HepG2 (cell line): ENCODE results near the gene EEPD1. TPM values are rescaled to one million over a fixed set of nuclear protein-coding genes. Genes with fewer than 3 reads are reported as not detected.

Experiments
- ATAC-seq: fragments of 200-7000 bp; cut with Tn5 transposase; 3 replicates; pipeline ENCODE4 v1.9.1; 2020; ENCODE audit warnings: mild to moderate bottlenecking, moderate library complexity
- BruUV-seq: library from RNA; stranded (reverse); fragments of 400-500 nt; replicated peaks from 2 replicates; lab custom pipeline; 2021; lab: Mats Ljungman, UMichigan
- CTCF ChIA-PET: fragments of 300-600 bp; formaldehyde crosslinking; extraction: SDS; loops from one replicate; lab custom pipeline; 2021; ENCODE audit warnings: low total read pairs, inconsistent platforms, low intra/inter-chr PET ratio; lab: Yijun Ruan, JAX
- POLR2A ChIA-PET: fragments of 350-600 bp; sonication (Branson Sonifier 250); formaldehyde crosslinking; loops from one replicate; lab custom pipeline; 2020; ENCODE audit warnings: antibody characterized with exemption, inconsistent platforms; lab: Yijun Ruan, JAX
- DNase-seq: peaks from one replicate; pipeline ENCODE4 v3.0.0-alpha.2; 2015; ENCODE audit warnings: low spot score
- FAIRE-seq: peaks from 3 replicates; lab custom pipeline; 2011; peaks lifted over from hg19 to GRCh38; lab: Jason Lieb, UNC
- H2AFZ ChIP-seq: one replicate; pipeline ENCODE4 v1.6.1; 2011; ENCODE audit warnings: low read length, inconsistent platforms
- H3K27ac ChIP-seq: fragments of 300-600 bp; 3 replicates; pipeline ENCODE4 v1.8.0; 2011; ENCODE audit warnings: mixed run types, mild to moderate bottlenecking, mixed read lengths, low read length, inconsistent platforms; ENCODE audit not compliant: insufficient read depth; ENCODE audit errors: extremely low read length
- H3K27me3 ChIP-seq, 2 experiments: fragments of 200-600 bp in 1 of 2; 2 replicates in 1 of 2; 3 replicates in 1 of 2; pipeline versions ENCODE4 v1.6.0 to v1.8.0; 2011; ENCODE audit warnings: low read length in 2 of 2, mild to moderate bottlenecking in 2 of 2, moderate library complexity in 2 of 2, inconsistent platforms in 1 of 2; ENCODE audit not compliant: insufficient read depth in 2 of 2, control insufficient read depth in 1 of 2
- H3K36me3 ChIP-seq, 2 experiments: fragments of 200-600 bp in 1 of 2; replicated peaks in 1 of 2; 2 replicates in 1 of 2; 3 replicates in 1 of 2; pipeline versions ENCODE4 v1.5.1 to v1.8.0; 2011; ENCODE audit warnings: low read length in 2 of 2, inconsistent platforms in 1 of 2; ENCODE audit not compliant: insufficient read depth in 2 of 2, control insufficient read depth in 1 of 2
- H3K4me1 ChIP-seq: 2 replicates; pipeline ENCODE4 v1.5.1; 2012; ENCODE audit warnings: low read length, inconsistent platforms; ENCODE audit not compliant: insufficient read depth
- H3K4me2 ChIP-seq: 2 replicates; pipeline ENCODE4 v1.6.0; 2011; ENCODE audit warnings: low read depth, low read length, inconsistent platforms
- H3K4me3 ChIP-seq, 3 experiments: fragments of 200-600 bp in 1 of 3; sonication (generic), shearing (Covaris generic) in 1 of 3; replicated peaks in 1 of 3; 2 replicates each; pipeline ENCODE4 v1.5.1; 2011 to 2016; ENCODE audit warnings: low read length in 3 of 3, inconsistent platforms in 2 of 3, low read depth in 2 of 3, mild to moderate bottlenecking in 2 of 3, control low read depth in 1 of 3, mixed read lengths in 1 of 3; ENCODE audit not compliant: insufficient read depth in 1 of 3
- H3K79me2 ChIP-seq: one replicate; pipeline ENCODE4 v1.6.1; 2011; ENCODE audit warnings: low read length, inconsistent platforms; ENCODE audit not compliant: insufficient read depth
- H3K9ac ChIP-seq: 2 replicates; pipeline ENCODE4 v1.6.0; 2011; ENCODE audit warnings: mild to moderate bottlenecking, low read depth, low read length, inconsistent platforms; ENCODE audit not compliant: insufficient read depth
- H3K9me3 ChIP-seq: 2 replicates; pipeline ENCODE4 v1.5.1; 2012; ENCODE audit warnings: mild to moderate bottlenecking, low read length
- H4K20me1 ChIP-seq: 2 replicates; pipeline ENCODE4 v1.6.0; 2011; ENCODE audit warnings: inconsistent platforms, mild to moderate bottlenecking, low read length, moderate library complexity; ENCODE audit not compliant: insufficient read depth
- AGO2 ChIP-seq: fragments of 200-400 bp; formaldehyde crosslinking; optimal IDR thresholded peaks from 2 replicates; pipeline ENCODE3; 2017; ENCODE audit warnings: mild to moderate bottlenecking, low read depth, low read length, moderate library complexity
- DMAP1 ChIP-seq: IDR thresholded peaks from 2 replicates; pipeline ENCODE4 v1.6.1; 2016
- HIVEP1 ChIP-seq: sonication (generic); formaldehyde crosslinking; IDR thresholded peaks from 2 replicates; pipeline ENCODE4 v1.4.0; 2020; ENCODE audit warnings: mild to moderate bottlenecking, missing genetic modification reagents
- MAFK ChIP-seq, 2 experiments: IDR thresholded peaks in 1 of 2; conservative IDR thresholded peaks in 1 of 2; 2 replicates each; pipeline ENCODE4 v1.6.1; 2011; ENCODE audit warnings: improper control_type of control experiment in 2 of 2, low read length in 2 of 2
- PLRG1 ChIP-seq: fragments of 450-650 bp; conservative IDR thresholded peaks from 2 replicates; pipeline ENCODE4 v1.6.1; 2016
- RAD51 ChIP-seq: fragments of 450-650 bp; IDR thresholded peaks from 2 replicates; pipeline ENCODE4 v1.6.1; 2016; ENCODE audit warnings: borderline replicate concordance
- RARG ChIP-seq: sonication (generic); formaldehyde crosslinking; IDR thresholded peaks from 2 replicates; pipeline ENCODE4 v1.4.0; 2020; ENCODE audit warnings: low read depth, mild to moderate bottlenecking, missing genetic modification reagents
- SMC3 ChIP-seq: IDR thresholded peaks from 2 replicates; pipeline ENCODE4 v1.6.1; 2011; ENCODE audit warnings: low read length, improper control_type of control experiment
- ZFP82 ChIP-seq: sonication (generic); formaldehyde crosslinking; IDR thresholded peaks from 2 replicates; pipeline ENCODE4 v1.5.1; 2020; ENCODE audit warnings: mild to moderate bottlenecking, missing genetic modification reagents, borderline replicate concordance
- ZNF232 ChIP-seq: sonication (generic); formaldehyde crosslinking; IDR thresholded peaks from 2 replicates; pipeline ENCODE4 v1.4.0; 2020; ENCODE audit warnings: missing genetic modification reagents, borderline replicate concordance
- ZNF253 ChIP-seq: sonication (generic); formaldehyde crosslinking; IDR thresholded peaks from 2 replicates; pipeline ENCODE4 v1.8.0; 2022; ENCODE audit warnings: mild to moderate bottlenecking, missing genetic modification reagents, borderline replicate concordance
- in situ Hi-C: cut with HindIII; loops from 2 replicates; pipeline ENCODE4 v1.10.0; 2017; ENCODE audit warnings: low pct_unique_long_range_greater_than_20kb; ENCODE audit not compliant: extremely low pct_ligation_motif_present
- intact Hi-C: fragments of 100-400 bp; cut with micrococcal nuclease; formaldehyde crosslinking; loops from one replicate; pipeline ENCODE4 v1.10.0; 2022; ENCODE audit not compliant: unreplicated experiment
- polyA plus RNA-seq, 8 experiments: library from polyadenylated mRNA; depleted of rRNA in 3 of 8; stranded (reverse) in 7 of 8; unstranded in 1 of 8; fragments of >200 nt; fragmentation: Illumina TruSeq in 4 of 8; extraction: Trizol in 4 of 8; gene quantifications; 2 replicates each; pipeline versions ENCODE4 v1.2.1 to v1.2.3, GENCODE V29; 2011 to 2016; ENCODE audit warnings: low read depth in 4 of 8, missing spikeins in 1 of 8, mixed read lengths in 1 of 8; ENCODE audit not compliant: insufficient read depth in 1 of 8
- total RNA-seq, 5 experiments: library from RNA; depleted of rRNA; stranded (reverse); fragments of >200 nt; fragmentation: Illumina TruSeq; extraction: Trizol; gene quantifications; 2 replicates each; pipeline ENCODE4 v1.2.3, GENCODE V29; 2016; ENCODE audit warnings: low read depth in 1 of 5
- TF ChIP-seq, protein P1 (sequence below): sonication (generic); formaldehyde crosslinking; IDR thresholded peaks from 2 replicates; pipeline ENCODE4 v1.8.0; 2022; ENCODE audit warnings: low read depth, missing genetic modification reagents
- TF ChIP-seq, protein P2 (sequence below): sonication (generic); formaldehyde crosslinking; IDR thresholded peaks from 2 replicates; pipeline ENCODE4 v1.9.0; 2021; ENCODE audit warnings: mild to moderate bottlenecking, missing genetic modification reagents
- TF ChIP-seq, protein P3 (sequence below): sonication (generic); formaldehyde crosslinking; IDR thresholded peaks from 2 replicates; pipeline ENCODE4 v1.8.1; 2023; ENCODE audit warnings: mild to moderate bottlenecking, missing genetic modification reagents
- TF ChIP-seq, protein P4 (sequence below): sonication (generic); formaldehyde crosslinking; IDR thresholded peaks from 2 replicates; pipeline ENCODE4 v1.5.1; 2020; ENCODE audit warnings: missing genetic modification reagents, mild to moderate bottlenecking, borderline replicate concordance

EEPD1 gene
- total and polyA plus RNA-seq, 2 of the 13 experiments (the other 11 are each of a cell fraction or from before 2014, with no cell fraction given) = 10.1 to 16.4 TPM

DNA sequence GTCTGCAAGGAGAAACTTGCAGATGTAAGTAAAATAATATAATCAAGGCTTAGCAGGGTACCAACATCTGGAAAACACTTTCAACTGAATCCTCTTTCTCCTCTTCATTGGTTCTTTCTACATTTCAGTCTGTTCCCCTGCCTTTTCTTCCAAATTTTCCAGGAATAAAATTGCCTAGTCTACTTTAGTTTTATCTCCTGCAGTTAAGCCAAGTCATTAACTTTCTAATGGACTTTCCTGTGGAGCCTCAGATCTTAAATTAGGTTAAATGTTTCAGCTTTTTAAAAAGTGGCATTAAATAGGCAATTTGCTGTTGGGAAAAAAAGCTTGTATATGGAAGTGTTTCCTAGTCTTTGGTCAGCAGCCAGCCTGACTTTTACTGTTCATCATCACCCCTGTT is 70.8 kb downstream of the EEPD1 start:
- no peak overlapping the region for H3K27ac ChIP-seq
- peaks cover 0 to 1% of the 10 kb centered on the region in 2 experiments; a peak in 1 of 5 replicates for H3K36me3 ChIP-seq
- FAIRE-seq (no peak), DNase-seq (no peak), ATAC-seq (no peak)
- ChIA-PET CTCF (no interaction called here), POLR2A (no interaction called here)
- no peak overlapping the region for H3K4me3 ChIP-seq
- no peak overlapping the region for H3K4me2 ChIP-seq
- no peak overlapping the region for H2AFZ ChIP-seq
- TF ChIP-seq ZNF253 (CRISPR knock-in tag) (no peak), ZFP82 (CRISPR knock-in tag) (no peak), SMC3 (no peak), ZNF232 (CRISPR knock-in tag) (no peak), RAD51 (no peak), RARG (CRISPR knock-in tag) (no peak), MAFK (conservative IDR thresholded peaks at IDR 0.05 in 1 of 2, IDR thresholded peaks at IDR 0.05 in 1 of 2; ENCODE audit: low read length in 2 of 2) (no peak), HIVEP1 (CRISPR knock-in tag) (no peak), PLRG1 (no peak), DMAP1 (CRISPR knock-in tag) (no peak), AGO2 (no peak)
- TF ChIP-seq, protein P1, sequence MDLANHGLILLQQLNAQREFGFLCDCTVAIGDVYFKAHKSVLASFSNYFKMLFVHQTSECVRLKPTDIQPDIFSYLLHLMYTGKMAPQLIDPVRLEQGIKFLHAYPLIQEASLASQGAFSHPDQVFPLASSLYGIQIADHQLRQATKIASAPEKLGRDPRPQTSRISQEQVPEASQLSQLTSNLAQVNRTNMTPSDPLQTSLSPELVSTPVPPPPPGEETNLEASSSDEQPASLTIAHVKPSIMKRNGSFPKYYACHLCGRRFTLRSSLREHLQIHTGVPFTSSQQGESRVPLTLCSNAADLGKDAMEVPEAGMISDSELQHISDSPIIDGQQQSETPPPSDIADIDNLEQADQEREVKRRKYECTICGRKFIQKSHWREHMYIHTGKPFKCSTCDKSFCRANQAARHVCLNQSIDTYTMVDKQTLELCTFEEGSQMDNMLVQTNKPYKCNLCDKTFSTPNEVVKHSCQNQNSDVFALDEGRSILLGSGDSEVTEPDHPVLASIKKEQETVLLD (CRISPR knock-in tag) = no peak
- TF ChIP-seq, protein P2, sequence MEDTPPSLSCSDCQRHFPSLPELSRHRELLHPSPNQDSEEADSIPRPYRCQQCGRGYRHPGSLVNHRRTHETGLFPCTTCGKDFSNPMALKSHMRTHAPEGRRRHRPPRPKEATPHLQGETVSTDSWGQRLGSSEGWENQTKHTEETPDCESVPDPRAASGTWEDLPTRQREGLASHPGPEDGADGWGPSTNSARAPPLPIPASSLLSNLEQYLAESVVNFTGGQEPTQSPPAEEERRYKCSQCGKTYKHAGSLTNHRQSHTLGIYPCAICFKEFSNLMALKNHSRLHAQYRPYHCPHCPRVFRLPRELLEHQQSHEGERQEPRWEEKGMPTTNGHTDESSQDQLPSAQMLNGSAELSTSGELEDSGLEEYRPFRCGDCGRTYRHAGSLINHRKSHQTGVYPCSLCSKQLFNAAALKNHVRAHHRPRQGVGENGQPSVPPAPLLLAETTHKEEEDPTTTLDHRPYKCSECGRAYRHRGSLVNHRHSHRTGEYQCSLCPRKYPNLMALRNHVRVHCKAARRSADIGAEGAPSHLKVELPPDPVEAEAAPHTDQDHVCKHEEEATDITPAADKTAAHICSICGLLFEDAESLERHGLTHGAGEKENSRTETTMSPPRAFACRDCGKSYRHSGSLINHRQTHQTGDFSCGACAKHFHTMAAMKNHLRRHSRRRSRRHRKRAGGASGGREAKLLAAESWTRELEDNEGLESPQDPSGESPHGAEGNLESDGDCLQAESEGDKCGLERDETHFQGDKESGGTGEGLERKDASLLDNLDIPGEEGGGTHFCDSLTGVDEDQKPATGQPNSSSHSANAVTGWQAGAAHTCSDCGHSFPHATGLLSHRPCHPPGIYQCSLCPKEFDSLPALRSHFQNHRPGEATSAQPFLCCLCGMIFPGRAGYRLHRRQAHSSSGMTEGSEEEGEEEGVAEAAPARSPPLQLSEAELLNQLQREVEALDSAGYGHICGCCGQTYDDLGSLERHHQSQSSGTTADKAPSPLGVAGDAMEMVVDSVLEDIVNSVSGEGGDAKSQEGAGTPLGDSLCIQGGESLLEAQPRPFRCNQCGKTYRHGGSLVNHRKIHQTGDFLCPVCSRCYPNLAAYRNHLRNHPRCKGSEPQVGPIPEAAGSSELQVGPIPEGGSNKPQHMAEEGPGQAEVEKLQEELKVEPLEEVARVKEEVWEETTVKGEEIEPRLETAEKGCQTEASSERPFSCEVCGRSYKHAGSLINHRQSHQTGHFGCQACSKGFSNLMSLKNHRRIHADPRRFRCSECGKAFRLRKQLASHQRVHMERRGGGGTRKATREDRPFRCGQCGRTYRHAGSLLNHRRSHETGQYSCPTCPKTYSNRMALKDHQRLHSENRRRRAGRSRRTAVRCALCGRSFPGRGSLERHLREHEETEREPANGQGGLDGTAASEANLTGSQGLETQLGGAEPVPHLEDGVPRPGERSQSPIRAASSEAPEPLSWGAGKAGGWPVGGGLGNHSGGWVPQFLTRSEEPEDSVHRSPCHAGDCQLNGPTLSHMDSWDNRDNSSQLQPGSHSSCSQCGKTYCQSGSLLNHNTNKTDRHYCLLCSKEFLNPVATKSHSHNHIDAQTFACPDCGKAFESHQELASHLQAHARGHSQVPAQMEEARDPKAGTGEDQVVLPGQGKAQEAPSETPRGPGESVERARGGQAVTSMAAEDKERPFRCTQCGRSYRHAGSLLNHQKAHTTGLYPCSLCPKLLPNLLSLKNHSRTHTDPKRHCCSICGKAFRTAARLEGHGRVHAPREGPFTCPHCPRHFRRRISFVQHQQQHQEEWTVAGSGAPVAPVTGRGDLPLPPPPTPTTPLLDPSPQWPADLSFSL (CRISPR knock-in tag) = no peak
- TF ChIP-seq, protein P3, sequence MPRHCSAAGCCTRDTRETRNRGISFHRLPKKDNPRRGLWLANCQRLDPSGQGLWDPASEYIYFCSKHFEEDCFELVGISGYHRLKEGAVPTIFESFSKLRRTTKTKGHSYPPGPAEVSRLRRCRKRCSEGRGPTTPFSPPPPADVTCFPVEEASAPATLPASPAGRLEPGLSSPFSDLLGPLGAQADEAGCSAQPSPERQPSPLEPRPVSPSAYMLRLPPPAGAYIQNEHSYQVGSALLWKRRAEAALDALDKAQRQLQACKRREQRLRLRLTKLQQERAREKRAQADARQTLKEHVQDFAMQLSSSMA (CRISPR knock-in tag) = no peak
- TF ChIP-seq, protein P4, sequence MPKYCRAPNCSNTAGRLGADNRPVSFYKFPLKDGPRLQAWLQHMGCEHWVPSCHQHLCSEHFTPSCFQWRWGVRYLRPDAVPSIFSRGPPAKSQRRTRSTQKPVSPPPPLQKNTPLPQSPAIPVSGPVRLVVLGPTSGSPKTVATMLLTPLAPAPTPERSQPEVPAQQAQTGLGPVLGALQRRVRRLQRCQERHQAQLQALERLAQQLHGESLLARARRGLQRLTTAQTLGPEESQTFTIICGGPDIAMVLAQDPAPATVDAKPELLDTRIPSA (CRISPR knock-in tag) = no peak
- no peaks in the 10 kb centered on the region for H4K20me1 ChIP-seq
- in situ Hi-C loops (no loop called here), intact Hi-C loops (no loop called here)
- H3K9me3 ChIP-seq = no peaks in the 10 kb centered on the region
- BruUV-seq = no TSS peak
- no peaks in the 10 kb centered on the region for H3K27me3 ChIP-seq
- H3K79me2 ChIP-seq = no peaks in the 10 kb centered on the region
- no peaks in the 10 kb centered on the region for H3K4me1 ChIP-seq
- no peak overlapping the region for H3K9ac ChIP-seq
